NCI-H1436 (cell line): ENCODE measurements around the gene CAPN3.
A peak's percentile ranks its signal among the peaks of the same experiment; 100 is the strongest.

ENCODE experiments used
- DNase-seq: peaks from one replicate; lab custom pipeline; 2025; lab: John Stamatoyannopoulos, UW

The CAPN3 gene

DNA sequence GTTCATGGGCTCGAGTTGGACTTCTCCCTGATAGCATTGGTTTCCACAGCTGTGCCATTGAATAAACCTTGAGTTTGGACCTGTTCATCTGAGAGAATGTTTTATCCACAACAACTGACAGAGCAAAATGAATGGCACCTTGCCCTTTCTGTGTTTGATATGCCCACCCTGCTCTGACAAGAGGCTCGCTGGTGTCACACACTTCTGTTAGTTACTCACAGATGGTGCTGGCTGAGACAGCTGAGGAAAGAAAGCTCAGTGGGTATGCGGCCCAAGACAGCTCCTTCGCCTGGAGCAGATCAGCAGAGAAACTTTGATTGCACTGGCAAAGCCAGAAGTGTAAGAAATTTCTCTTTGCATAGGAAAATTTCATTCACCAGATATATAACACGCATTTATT, 2.5 kb upstream of the CAPN3 start:
- DNase-seq: no peak

- no peak for DNase-seq
Observed at GRCh38 chr15:42358141-42358540, 1.2 kb upstream of the CAPN3 start.

DNA sequence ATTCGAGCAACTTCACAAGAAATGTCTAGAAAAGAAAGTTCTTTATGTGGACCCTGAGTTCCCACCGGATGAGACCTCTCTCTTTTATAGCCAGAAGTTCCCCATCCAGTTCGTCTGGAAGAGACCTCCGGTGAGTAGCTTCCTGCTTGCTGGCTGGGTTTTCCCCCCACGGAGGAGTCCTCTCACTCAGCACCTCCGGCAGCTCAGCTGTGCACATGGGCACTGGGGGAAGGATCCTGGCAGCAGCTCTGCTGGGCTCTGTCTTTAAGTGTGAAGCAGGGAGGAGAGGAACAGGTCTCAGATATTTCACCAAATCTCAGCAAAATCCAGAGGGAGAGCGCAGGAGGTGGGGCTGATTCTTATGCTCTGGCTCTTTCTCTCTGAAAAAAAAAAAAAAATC, 684 bp downstream of the CAPN3 start:
- no peak for DNase-seq

DNA sequence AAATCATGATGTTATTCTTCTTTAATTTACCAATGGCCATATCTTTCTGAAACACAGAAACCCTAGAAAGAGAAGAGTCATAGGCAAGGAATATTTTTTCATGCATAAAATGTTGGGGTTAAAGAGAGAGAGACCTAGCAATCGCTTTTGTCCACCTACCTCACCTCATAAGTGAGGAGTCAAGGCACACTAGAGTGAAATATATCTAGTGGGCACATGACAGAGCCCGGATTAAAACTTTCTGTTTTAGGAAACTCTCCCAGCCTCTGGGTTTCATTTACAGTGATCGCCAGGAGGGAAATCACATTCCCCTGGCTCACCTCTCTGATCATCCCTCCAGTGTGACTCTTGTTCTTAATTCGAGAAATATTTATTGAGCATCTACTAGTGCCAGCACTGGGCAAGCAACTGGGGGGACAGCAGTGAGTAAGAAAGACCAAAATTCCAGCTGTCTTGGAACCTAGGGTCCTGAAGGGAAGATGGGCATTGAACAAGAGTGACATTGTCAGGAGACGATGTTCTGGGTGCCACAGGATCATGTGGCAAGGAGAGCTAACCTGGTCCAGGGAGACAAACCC, 1.3 kb downstream of the CAPN3 start:
- DNase-seq: no peak

DNA sequence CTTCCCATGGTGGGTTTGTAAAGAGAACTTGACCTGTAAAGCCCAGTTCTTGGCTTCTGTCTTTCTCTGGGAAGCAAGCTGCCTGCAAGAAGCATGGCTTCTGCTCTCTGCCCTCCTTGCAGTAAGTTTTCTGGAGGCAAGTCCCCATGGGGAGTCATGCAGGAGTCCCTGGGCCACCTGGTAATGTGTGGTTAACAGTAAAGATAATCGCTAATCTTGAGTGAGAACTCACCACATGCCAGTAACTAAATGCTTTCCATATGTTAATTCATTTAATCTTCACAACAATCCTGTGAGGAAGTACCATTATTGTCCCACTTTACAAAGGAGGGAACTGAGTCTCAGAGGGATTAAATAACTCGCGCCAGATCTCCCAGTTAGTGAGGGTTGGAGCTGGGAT, 4.2 kb downstream of the CAPN3 start:
- DNase-seq: no peak

DNA sequence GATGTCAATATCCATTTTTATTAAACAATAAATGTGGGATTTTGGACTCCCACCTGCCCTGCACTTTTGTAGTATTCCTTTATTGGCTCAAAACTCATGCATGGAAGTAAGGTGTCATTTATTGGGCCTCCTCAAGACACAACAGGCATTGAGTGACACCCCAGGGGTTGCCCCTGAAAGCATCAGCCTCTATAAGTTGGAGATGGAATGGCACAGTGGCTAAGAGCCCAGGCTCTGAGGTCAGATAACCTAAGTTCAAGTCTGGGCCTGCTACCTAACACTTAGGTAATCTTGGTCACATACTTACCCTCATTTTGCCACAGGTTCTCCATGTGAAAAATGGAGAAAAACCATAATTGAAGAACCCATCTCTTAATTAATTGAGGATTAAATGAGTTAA, 4.6 kb downstream of the CAPN3 start:
- DNase-seq: no peak

GRCh38 chr15:42364529-42364928, 5.2 kb downstream of the CAPN3 start:
- peak; percentile 1 for DNase-seq

DNA sequence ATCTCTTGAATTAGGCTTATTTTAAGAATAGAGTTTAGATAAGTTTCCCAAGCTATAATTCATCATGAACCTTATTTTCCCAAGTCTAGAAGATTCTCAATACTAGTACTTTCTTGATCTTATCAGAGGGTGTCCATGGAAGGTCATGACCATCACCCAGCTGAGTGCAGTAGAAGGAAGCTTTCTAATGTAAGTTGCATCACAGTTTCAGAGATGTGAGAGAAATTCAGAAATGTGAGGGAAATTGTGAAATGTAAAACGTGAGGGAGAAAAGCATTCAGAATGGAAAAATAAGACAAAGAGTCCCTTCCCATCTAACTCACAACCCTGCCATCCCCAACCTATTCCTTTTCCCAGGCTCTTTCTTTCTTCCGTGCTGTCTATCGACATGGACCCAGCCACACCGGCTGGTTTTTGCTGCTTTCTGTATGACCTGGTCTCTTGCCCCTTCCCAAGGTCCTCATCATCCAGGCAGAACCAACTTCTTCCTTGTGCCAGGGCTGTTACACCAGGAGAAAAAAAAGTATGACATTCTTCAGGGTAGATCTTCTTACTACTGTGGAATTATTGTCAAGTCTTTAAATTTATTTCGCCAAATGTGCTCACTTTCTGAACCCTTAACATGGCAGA, 6.7 kb downstream of the CAPN3 start:
- DNase-seq: no peak

GRCh38 chr15:42367041-42367440, 7.7 kb downstream of the CAPN3 start:
- DNase-seq: no peak

DNA sequence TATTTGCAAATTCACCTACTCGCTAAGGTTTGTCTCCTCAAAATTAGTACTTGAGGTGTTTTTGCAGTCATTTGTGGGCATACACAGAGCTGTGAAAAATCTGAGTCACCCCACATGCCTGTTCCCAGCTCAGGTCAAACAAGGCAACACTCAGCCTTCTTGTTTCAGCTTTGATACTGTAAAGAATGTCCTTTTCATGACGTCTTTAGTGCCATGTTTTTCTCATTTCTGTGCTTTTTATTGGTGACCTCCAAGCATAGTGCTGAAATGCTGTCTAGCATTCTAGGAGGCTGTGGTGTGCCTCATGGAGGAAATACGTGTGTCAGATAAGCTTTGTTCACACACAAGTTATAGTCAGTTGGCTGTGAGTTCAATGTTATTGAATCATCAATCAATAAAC, 8.8 kb downstream of the CAPN3 start:
- no peak for DNase-seq

DNA sequence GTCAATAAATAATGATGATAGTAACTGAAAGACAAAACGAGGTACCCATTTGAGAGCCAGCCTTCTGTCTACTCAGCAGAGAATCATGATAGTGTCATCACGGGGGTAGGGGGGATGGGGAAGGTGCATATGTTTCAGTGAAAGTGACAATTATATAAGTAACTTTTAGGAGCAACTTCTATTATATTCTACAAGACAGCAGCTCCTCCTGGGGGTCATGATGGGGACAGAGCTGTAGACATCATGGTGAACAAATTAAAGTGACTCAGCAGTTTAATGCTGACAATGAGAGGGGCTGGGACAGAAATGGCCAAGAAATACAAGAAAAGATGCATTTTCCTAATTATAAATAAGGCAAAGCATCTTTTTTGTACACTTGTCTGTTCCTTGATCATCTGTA, 11.8 kb downstream of the CAPN3 start:
- DNase-seq: no peak

DNA sequence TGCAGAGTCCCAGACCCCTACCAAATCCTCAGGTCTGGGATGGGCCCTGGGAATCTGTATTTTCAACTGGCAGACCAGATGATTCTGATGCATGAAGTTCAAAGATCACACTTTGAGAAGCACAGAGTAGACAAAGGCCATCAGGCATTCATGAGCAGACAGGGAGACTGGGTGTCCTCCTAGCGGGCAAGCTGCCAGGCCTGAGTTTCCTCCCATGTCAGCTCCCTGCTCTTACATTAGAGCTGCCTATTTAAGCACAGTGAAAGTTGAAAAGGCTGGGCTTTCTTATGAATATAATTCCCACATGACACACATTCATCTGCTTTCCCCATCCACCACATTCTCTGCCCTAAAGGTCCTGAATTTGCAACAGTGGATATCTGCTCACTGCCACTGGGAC, 14.0 kb downstream of the CAPN3 start:
- no peak for DNase-seq

DNA sequence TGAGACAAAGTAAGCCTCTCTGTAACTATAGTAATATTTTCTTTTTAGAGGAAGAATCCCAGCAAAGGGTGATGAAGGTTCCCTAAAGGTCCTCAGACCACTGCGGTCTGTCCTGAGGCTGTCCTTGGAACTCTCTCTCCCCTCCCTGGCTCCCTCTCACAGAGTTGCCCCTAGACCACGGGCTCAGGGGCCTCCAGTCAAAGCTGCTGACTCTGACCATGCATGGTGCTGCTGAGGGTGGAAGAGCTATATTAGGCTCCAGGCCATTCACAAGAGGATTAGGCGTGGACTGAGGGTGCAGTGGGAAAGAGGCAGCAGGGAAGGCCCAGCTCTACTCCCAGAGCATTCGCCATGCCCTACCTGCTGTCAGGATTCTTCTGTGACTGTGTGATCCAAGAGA, 14.6 kb downstream of the CAPN3 start:
- no peak for DNase-seq

DNA sequence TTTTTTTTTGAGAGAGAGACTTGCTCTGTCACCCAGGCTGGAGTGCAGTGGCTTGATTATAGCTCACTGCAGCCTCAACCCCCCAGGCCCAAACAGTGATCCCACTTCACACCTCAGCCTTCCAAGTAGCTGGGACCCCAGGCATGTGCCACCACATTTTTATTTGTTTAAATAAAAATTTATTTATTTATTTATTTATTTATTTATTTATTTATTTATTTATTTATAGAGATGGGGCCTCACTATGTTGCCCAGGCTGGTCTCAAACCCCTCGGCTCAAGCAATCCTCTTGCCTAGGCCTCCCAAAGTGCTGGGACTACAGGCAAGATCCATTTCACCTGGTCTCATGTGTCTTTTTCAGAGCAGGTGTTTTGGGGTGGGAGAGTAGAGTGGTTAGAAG, 15.5 kb downstream of the CAPN3 start:
- no peak for DNase-seq

DNA sequence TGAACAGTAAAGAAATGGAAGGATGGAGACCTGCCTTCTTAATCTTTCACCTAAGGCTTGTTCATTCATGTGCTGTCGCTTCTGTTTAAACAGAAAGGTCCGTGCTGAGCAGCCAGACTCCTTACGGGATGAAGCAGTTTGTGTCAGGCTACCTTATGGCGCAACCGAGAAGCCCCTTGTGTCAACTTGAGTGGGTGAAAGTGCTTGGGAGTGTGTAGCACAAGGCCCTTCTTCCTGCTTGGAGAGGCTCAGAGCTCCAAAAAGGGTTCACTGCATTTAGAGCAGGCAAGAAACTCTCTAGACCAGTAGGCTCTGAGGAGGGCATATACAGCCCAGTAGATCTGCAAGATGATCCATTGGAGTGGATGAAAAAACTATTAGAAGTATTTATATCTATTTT, 16.0 kb downstream of the CAPN3 start:
- DNase-seq: no peak

DNA sequence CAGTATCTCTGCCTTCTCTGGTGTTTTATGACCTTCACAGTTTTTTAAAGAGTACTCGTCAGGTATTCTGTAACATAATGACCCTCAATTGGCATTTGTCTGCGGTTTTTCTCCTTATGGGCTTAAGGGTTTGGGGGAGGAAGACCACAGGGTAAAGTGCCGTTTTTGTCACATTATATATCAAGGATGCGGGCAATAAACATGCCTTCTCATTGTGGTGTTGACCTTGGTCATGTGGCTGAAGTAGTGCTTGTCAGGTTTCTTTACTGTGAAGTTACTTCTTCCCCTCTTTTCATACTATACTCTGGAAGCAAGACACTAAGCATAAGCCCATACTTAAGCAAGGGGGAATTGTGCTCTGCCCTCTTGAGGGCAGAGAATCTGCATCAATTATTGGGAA, 16.6 kb downstream of the CAPN3 start:
- DNase-seq: no peak

- no peak for DNase-seq
Observed at GRCh38 chr15:42378011-42378410, 18.7 kb downstream of the CAPN3 start.

GRCh38 chr15:42384597-42384996, 25.3 kb downstream of the CAPN3 start:
- DNase-seq: no peak

- DNase-seq: peak; percentile 24
Observed at GRCh38 chr15:42385206-42385979, 26.1 kb downstream of the CAPN3 start.

DNA sequence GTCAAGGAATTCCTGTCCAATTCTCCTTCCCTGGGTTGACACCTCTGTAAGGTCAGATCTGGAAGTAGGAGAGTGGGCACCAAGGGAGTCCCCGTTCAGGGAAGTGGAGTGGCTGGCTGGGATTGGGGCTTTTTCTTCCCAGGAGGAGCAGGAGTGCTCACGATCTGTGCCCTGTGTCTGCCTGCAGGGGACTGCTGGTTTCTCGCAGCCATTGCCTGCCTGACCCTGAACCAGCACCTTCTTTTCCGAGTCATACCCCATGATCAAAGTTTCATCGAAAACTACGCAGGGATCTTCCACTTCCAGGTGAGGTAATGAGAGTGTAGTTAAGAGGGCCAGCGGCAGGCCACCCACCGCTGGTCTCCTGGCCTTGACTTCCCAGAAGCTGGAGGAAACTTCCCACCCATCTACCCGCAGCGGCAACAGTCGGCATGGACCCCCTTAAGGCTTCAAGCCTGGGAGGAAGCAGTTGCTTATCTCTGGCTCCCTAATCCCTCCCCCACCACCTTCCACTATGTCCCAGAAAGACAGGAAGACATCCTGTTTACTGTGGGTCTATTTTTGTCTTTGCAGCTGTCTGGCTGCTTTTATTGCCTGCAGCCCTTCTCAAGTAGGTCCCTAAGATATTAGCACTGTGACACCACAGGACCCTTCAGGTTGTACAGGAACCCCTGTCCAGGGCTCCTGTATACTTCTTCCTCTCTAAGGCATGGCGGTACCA, 26.8 kb downstream of the CAPN3 start:
- DNase-seq: no peak

DNA sequence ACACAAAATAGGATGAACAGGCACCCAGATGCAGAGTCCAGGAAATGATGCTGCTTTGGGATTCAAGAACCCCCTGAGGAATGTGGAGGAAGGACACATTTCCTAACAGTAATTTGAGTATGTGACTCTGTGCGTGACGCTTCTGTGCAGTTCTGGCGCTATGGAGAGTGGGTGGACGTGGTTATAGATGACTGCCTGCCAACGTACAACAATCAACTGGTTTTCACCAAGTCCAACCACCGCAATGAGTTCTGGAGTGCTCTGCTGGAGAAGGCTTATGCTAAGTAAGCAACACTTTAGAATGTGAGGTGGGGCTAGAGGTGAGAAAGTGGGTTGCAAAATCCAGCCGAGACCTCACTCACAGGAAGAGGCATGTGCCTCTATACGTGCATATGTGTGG, 28.3 kb downstream of the CAPN3 start:
- DNase-seq: no peak

- DNase-seq: no peak
Observed at GRCh38 chr15:42392309-42393024, 33.2 kb downstream of the CAPN3 start.
